Measurements from ENCODE around the gene GOLGB1. TPM values are rescaled to one million over a fixed set of nuclear protein-coding genes. Genes with fewer than 3 reads are reported as not detected.

The GOLGB1 gene
- total RNA-seq, 1 donor from 2014 or later = 48.1 TPM

DNA sequence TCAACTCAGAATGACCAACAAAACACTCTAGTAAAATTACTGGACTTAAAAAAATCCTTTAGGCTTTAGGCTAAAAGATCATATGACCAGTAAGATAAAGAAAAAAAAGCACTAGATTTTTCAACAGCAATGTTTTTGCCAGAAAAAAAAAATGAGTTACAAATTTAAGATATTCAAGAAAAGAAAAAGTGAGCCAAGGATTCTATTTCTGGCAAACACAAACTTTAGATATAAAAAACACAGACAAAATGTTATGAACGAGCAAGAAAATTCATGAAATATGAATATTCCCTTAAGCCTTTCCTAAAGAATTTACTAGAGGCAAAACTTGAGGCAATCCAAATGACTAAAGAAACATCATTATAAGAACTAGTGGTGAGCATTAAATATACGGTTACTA, 8.6 kb downstream of the GOLGB1 start:
- DNase-seq (ENCODE audit: low read depth) = no peak

DNA sequence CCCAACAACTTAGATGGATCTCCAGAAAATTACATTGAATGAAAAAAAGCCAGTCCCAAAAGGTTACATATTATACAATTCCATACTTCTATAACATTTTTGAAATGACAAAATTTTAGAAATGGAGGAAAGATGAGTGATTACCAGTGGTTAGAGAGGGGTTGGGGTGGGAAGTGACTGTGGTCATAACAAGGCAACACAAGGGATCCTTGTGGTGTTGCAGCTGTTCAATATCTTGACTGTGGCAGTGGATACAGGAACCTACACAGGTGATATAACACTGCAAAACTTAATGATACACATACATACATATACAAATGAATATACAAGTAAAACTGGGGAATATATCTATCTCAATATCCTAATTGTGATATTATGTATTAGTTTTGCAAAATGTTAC, 9.6 kb downstream of the GOLGB1 start:
- DNase-seq (ENCODE audit: low read depth) = peak; percentile 63

DNA sequence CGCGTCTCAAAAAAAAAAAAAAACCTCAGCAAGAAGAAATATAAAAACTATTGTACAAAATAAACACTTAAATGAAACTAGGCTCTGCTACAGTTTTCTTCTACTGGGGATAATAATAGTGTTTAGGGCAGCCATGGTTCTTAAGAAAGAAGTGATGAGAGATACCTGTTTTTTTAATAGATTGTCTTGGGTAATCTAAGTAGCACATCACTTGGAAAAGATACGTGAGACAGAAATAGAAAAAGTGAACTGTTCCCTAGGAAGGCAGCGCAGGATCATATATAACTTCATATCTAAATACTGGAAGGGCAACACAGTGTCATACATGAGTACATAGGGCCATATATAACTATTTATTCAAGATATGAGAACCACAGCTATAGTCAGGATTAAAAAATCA, 11.9 kb downstream of the GOLGB1 start:
- DNase-seq (ENCODE audit: low read depth) = no peak

GRCh38 chr3:121736112-121736511, 13.4 kb downstream of the GOLGB1 start:
- DNase-seq (ENCODE audit: low read depth) = peak; percentile 39

GRCh38 chr3:121735047-121735696, 14.4 kb downstream of the GOLGB1 start:
- DNase-seq (ENCODE audit: low read depth) = no peak

DNA sequence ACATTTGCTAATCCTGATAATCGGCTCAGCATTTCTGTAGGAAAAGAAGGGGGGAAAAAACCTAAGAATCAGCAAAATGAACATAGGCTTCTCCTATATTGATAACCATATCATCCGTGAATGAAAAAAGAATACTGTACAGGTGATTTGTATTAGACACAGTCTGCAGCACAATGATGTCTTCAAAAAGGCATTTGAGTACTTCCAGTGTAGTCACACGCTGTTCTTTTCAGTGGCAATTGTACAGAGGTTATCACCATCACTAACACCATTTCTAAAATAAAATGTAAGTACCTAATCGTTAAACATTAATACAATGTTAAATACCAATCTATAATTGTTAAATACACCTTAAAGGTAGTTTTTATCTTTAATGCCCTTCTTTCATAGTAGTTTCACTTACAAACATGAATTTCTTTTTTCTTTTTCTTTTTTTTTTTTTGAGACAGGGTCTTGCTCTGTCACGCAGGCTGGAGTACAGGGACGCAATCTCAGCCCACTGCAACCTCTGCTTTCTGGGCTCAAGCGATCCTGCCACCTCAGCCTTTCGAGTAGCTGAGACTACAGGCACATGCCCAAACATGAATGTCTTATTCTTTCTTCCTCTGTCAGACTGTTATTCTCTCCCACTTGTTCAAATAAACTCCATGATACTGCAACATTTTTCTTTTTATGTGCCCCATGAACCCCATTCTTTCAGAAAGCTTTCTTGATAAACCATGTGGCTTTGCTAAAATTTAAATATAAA, 18.4 kb downstream of the GOLGB1 start:
- no peak for DNase-seq (ENCODE audit: low read depth)

DNA sequence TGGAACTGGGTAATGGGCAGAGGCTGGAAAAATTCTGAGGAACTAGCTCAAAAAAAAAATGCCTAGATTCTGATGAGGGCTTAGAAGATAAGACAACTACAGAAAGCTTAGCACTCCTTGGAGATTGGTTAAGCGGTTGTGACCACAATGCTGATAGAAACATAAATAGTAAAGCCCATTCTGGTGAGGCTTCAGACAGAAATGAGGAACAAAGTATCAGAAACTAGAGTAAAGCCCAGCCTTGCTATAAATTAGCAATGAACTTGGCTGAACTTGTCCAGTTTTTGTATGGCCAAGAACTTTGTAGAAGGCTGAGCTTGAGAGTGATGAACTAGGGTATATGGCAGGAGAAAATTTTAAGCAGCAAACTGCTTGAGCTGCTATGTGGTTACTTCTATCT, 25.4 kb downstream of the GOLGB1 start:
- DNase-seq (ENCODE audit: low read depth) = no peak

- DNase-seq (ENCODE audit: low read depth) = no peak
Observed at GRCh38 chr3:121723485-121723884, 26.1 kb downstream of the GOLGB1 start.

DNA sequence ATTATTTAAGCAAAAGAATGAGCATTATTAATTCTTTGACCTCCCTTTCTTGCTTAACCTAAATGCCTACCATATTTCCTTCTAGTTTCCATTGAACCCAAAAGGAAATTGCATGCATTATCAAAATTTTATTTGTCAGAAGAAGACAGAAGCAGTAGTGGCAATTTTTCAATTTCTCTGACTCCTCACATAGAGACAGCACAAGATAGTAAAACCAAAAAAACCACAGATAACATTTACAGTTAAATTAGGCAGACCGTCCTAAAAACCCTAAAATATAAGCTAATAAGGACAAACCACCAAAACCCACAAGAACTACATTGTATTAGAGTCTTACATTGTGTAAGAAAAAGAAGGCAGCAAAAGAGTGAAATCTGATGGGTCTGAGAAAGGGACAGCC, 27.1 kb downstream of the GOLGB1 start:
- DNase-seq (ENCODE audit: low read depth) = no peak

DNA sequence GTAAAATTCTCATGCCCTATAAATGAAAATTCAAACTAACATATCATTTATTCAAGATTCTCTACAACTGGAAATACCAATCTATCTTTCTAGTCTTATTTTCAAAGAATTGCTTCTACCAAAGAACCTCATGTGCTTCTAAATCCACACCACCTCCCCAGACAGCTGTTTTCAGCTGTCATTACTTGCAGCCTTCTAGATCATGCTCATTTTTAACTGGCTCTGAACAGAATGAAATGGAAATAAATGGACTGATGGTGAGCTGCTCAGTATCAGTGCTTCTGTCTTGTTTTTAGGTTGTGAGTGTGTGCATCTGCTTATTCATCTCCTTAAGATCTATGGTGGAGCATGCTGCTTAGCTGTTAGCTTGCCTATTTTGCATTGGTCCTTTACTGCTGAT, 29.4 kb downstream of the GOLGB1 start:
- peak; percentile 27 for DNase-seq (ENCODE audit: low read depth)

GRCh38 chr3:121719423-121719822, 30.1 kb downstream of the GOLGB1 start:
- DNase-seq (ENCODE audit: low read depth) = no peak

DNA sequence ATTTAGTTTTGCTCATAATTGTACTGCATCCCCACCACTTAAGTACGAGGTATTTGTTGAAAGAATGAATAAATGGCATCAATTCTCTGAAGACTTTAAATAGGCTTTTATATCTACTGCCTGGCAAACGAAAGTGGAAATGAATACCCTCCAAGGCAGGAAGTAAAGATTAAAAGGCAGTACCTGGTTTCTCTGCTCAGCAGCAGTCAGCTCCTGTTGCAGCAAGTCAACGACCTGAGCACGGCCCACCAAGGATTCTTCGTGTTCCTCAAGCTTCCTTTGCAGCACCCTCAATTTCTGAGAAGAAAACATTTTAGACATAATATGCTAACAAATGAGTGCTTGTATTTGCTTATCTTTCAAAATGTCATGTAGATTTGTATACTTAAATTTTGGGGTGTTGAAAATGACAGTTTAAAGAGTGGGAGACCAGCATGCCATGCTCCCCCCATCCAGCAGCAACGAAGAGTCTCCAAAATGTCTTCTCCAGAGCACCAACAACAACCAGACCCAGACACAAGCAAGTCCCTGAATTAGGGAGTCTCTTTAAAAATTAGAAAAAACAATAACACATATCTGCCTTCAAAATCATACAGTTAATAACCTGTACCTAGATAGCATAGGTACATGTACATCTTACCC, 31.2 kb downstream of the GOLGB1 start:
- DNase-seq (ENCODE audit: low read depth) = no peak

GRCh38 chr3:121710347-121710746, 39.2 kb downstream of the GOLGB1 start:
- DNase-seq (ENCODE audit: low read depth) = no peak

GRCh38 chr3:121707531-121708273, 41.8 kb downstream of the GOLGB1 start:
- DNase-seq (ENCODE audit: low read depth) = no peak

GRCh38 chr3:121705541-121705940, 44.0 kb downstream of the GOLGB1 start:
- no peak for DNase-seq (ENCODE audit: low read depth)

- DNase-seq (ENCODE audit: low read depth) = no peak
Observed at GRCh38 chr3:121703973-121704372, 45.6 kb downstream of the GOLGB1 start.

DNA sequence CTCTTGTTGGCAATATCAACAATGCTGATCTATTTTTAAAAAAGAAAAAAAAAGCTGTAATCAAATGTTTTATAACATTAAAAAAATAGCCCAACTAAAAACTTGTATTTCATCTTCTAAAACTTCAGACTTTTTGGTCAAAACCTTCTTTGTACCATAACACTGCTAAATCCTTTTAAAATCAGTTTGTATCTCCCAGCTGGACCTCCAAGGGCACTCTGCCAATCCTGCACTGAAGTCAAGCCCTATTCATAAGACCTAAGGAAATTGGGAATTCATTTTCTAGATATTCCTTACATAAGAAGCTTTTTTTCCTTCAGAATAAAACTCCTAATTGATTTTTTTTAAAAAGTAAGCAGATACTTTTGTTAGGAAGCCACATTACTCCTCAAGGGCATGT, 50.6 kb downstream of the GOLGB1 start:
- no peak for DNase-seq (ENCODE audit: low read depth)

DNA sequence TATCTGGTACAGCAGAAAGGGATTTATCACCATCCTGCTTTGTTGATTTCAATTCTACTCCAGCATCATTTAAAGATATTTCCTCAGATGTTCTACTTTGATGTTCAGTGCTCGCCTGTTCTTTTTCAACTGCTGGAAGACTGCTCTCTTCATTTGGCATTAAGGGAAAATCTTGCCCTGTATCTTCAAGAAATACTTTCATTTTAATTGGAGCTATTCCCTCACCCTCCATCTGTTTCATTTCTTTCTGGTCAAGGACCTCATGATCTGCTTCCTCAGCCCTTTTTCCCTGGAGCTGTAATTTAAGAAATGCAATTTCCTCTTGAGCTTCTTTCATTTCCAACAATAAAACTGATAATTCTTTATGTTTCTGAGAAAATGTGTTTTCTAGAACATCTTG, 51.1 kb downstream of the GOLGB1 start:
- no peak for DNase-seq (ENCODE audit: low read depth)

GRCh38 chr3:121696186-121696585, 53.4 kb downstream of the GOLGB1 start:
- no peak for DNase-seq (ENCODE audit: low read depth)

DNA sequence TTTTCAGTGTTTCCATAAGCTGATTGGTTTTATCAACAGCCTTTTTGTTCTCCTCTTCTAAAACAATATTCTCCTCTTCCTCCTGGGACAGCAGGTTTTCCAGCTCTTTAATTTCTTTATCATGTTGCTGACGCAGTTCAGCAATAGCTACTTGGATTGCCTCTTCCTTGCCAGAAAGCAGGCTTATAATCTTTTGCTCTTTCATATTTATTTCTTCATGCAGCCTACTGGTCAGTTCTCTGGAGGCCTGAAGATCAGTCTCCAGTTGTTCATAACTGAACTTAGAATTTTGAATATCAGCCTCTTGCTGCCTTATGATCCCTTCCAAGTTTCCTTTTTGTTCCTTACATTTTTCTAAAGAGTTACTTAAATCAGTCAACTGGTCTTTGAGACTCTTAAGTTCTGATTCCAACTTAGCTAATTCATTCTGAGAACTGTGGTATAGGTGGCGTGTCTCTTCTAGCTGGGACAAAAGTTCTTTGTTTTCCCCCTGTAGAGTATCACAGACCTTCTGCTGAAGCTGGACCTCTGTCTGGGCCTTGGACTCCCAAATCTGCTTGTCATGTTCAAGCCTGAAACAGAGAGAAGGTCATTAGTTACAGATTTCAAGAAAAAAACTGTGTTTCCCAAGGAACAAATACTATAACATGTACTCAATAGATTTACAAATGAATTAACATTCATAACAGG, 57.4 kb downstream of the GOLGB1 start:
- no peak for DNase-seq (ENCODE audit: low read depth)

DNA sequence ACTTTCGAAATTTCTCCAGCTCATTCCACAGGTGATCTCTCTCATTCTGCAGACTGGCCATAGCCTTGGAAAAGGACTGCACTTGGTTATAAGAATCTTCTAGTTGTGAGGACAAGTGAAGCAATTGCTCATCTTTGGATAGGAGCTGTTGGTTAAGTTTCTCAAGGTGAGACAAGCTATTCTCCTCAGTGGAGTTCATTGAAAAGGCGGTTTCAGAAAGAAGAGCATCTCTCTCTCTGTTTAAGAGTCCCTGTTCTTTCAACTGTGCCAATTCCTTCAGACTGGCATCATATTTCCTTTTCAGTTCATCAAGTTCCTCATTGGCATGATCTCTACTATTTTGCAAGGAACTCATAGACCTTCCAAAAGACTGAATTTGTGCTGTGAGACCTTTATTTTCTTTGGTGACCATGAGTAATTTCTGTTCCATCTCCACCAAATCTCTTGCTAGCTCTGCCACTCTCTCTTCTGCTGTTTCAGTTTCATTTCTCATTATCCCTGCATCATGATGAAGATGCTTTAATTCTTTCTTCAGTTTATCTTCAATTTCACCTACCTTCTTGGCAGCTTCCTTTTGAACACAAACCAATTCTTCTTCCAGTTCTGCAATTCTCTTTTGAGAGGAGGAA, 58.6 kb downstream of the GOLGB1 start:
- no peak for DNase-seq (ENCODE audit: low read depth)
